GM19372 (cell line): ENCODE results near the gene CTXN1.
A peak's percentile ranks its signal among the peaks of the same experiment; 100 is the strongest.
"Not testable (repeated sequence)": the region's sequence is repeated elsewhere in the genome, so short reads cannot be mapped to it uniquely, and the experiment has no call there.

ENCODE experiments used
- ATAC-seq: cut with Tn5 transposase; IDR thresholded peaks from one replicate; pipeline ENCODE4 v1.9.1; 2021; ENCODE audit warnings: mild to moderate bottlenecking, low read depth, moderate library complexity; ENCODE audit not compliant: unreplicated experiment

Gene CTXN1

GRCh38 chr19:7927605-7928333 lies 1.8 kb upstream of the CTXN1 start:
- ATAC-seq = no peak

GRCh38 chr19:7926727-7927604 lies 1.0 kb upstream of the CTXN1 start:
- no peak for ATAC-seq

GRCh38 chr19:7925171-7925851 lies 624 bp downstream of the CTXN1 start:
- no peak for ATAC-seq

- ATAC-seq = no peak
Observed at GRCh38 chr19:7924651-7925170, 1.2 kb downstream of the CTXN1 start.

- no peak for ATAC-seq
Observed at GRCh38 chr19:7924241-7924640, 1.7 kb downstream of the CTXN1 start.

- ATAC-seq = no peak
Observed at GRCh38 chr19:7923295-7924191, 2.4 kb downstream of the CTXN1 start.

GRCh38 chr19:7922836-7923195 lies 3.1 kb downstream of the CTXN1 start:
- no peak for ATAC-seq

GRCh38 chr19:7921967-7922835 lies 3.7 kb downstream of the CTXN1 start:
- no peak for ATAC-seq

- no peak for ATAC-seq
Observed at GRCh38 chr19:7921302-7921966, 4.5 kb downstream of the CTXN1 start.

- ATAC-seq = peak; percentile 46
Observed at GRCh38 chr19:7920519-7921301, 5.2 kb downstream of the CTXN1 start.

- ATAC-seq = peak; percentile 60
Observed at GRCh38 chr19:7919610-7920518, 6.1 kb downstream of the CTXN1 start, which contains the start of gene SNAPC2. SNAPC2 (plus strand) TSS chr19:7920338; CDS start chr19:7920367, 29 bp downstream.

- ATAC-seq = no peak
Observed at GRCh38 chr19:7918615-7919421, 7.1 kb downstream of the CTXN1 start.

GRCh38 chr19:7918062-7918614 lies 7.8 kb downstream of the CTXN1 start:
- not testable (repeated sequence) for ATAC-seq

- no peak for ATAC-seq
Observed at GRCh38 chr19:7917267-7918061, 8.5 kb downstream of the CTXN1 start.

GRCh38 chr19:7916955-7917266 lies 9.0 kb downstream of the CTXN1 start:
- ATAC-seq = no peak
